ENCODE measurements around the gene OR52H1. TPM values are rescaled to one million over a fixed set of nuclear protein-coding genes. Genes with fewer than 3 reads are reported as not detected.

Gene OR52H1
- total RNA-seq, 4 donors from 2014 or later = 0.54 TPM; not detected in 3

DNA sequence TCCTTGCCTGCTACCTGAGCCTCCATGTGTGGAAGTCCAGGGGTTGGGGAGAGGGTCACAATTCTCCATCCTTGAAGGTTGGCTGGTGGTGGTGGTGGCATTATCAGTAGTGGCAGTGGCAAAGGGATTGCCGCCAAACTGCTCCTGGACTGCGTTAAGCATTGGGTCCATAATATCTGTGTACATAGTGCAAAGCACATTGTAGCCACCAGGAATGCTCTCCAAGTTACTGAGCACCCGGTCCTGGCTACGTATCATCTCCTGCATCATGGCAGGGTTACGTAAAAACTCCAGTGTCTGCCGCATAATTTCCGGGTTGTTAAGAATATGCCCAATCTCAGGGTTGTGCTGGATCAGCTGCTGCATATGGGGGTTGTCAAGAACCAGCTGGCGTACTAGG is 39.7 kb downstream of the OR52H1 start:
- TF ChIP-seq CTCF (IDR thresholded peaks at IDR 0.05) (no peak), POLR2A (IDR thresholded peaks at IDR 0.05) (no peak), POLR2AphosphoS5 (IDR thresholded peaks at IDR 0.05) (no peak), EP300 (IDR thresholded peaks at IDR 0.05) (no peak)
- H3K27ac ChIP-seq = no peak overlapping the region
- H3K9me3 ChIP-seq = no peaks in the 10 kb centered on the region
- no peaks in the 10 kb centered on the region for H3K27me3 ChIP-seq
- WGBS, 2 donors (ENCODE audit: low coverage in 1 of 2) = 90% methylated on average over 2 of the region's 8 CpGs; no CpG with 5 or more reads in 1 of the 2 donors
- H3K36me3 ChIP-seq = no peaks in the 10 kb centered on the region
- ATAC-seq = no peak
- no peak overlapping the region for H3K4me3 ChIP-seq
- no peaks in the 10 kb centered on the region for H3K4me1 ChIP-seq

DNA sequence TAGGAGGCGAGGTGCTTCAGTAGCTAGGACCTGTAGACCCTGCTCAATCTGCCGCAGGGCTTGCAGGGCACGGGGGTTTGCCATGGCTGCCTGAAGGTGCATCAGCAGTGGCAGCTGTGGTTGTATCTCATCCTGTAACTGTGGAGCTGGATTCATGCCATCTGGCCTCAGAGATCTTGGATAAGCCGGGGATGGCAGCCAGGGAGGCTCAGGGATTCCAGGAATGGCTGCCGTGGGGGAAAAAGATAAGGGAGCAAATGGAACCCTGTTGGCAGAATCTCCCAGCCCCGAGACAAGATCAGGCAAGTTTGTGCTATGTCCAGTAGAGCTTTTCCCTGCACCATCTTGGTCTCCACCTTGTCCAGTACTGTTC is 40.4 kb downstream of the OR52H1 start:
- TF ChIP-seq POLR2A (IDR thresholded peaks at IDR 0.05) = no peak
- no peak for TF ChIP-seq EP300 (IDR thresholded peaks at IDR 0.05)
- no peak for TF ChIP-seq POLR2AphosphoS5 (IDR thresholded peaks at IDR 0.05)
- no peak for TF ChIP-seq CTCF (IDR thresholded peaks at IDR 0.05)
- WGBS, 2 donors (ENCODE audit: low coverage in 1 of 2) = 57% methylated on average over 2 of the region's 6 CpGs; no CpG with 5 or more reads in 1 of the 2 donors
- H3K27me3 ChIP-seq = no peaks in the 10 kb centered on the region
- no peak overlapping the region for H3K27ac ChIP-seq
- no peak for ATAC-seq
- H3K9me3 ChIP-seq = no peaks in the 10 kb centered on the region
- no peaks in the 10 kb centered on the region for H3K36me3 ChIP-seq
- H3K4me3 ChIP-seq = no peak overlapping the region
- H3K4me1 ChIP-seq = no peaks in the 10 kb centered on the region

DNA sequence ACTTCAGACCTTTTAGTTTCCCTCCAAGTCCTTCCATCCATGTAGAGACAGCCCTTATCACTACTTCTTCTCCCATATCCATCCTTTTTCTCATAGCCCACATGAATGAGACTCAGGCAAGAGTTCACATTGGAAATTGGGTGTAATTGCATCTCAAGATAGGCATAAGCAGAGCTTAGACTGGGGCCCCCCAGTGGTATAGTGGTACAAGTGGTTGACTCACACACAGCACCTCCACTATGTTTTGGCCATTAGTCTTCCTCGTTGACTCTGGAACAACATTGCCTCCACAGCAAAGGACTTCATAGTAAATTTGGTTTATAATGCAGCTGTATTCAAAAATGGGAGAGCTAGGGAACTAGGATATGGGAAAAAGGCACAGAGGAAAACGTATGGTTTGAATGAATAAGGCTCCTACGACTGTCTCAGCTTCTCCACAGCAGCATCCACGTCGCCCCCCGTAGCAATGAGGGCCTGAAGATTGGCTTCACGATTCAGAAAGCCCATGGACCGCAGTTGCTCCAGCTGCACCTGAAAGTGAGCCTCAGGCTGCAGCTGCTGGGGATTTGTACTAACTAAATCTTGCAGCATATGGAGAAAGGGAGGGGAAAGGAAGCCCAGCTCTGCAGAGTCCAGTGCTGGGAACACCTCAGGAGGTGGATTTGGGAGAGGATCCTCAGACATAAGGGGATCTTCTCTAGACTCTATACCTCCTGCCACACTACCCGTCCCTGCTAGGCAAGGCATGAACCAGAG is 41.0 kb downstream of the OR52H1 start:
- WGBS, 2 donors (ENCODE audit: low coverage in 1 of 2) = 63 to 85% methylated on average over 3 to 4 of the region's 9 CpGs
- H3K4me3 ChIP-seq = no peak overlapping the region
- no peaks in the 10 kb centered on the region for H3K9me3 ChIP-seq
- H3K4me1 ChIP-seq = no peaks in the 10 kb centered on the region
- H3K27me3 ChIP-seq = no peaks in the 10 kb centered on the region
- ATAC-seq = no peak
- no peak overlapping the region for H3K27ac ChIP-seq
- TF ChIP-seq POLR2A (IDR thresholded peaks at IDR 0.05) (no peak), POLR2AphosphoS5 (IDR thresholded peaks at IDR 0.05) (no peak), EP300 (IDR thresholded peaks at IDR 0.05) (no peak), CTCF (IDR thresholded peaks at IDR 0.05) (no peak)
- no peaks in the 10 kb centered on the region for H3K36me3 ChIP-seq

DNA sequence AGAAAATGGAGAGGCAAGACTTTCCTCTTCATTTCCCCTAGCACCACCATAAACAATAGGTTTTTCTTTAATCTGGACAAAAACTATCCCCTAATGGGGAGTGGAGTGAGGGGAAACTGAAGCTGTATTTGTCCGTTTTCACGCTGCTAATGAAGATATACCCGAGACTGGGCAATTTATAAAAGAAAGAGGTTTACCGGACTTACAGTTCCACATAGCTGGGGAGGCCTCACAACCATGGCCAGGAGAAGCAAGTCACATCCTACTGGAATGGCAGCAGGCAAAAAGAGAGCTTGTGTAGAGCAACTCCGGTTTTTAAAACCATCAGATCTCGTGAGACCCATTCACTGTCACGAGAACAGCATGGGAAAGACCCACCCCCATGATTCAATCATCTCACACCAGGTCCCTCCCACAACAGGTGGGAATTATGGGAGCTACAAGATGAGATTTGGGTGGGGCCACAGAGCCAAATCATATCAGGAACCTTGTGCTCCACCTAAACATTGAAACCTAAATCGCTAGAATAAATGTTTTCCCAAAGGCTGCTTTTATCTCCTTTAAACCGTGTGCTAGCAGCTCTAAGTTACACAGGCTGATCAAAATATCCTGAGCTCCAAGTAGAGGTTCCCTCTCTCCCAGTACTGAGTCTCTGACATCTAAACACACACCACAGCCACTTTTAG is 42.8 kb downstream of the OR52H1 start:
- no peak for ATAC-seq
- TF ChIP-seq POLR2A (IDR thresholded peaks at IDR 0.05) (no peak), POLR2AphosphoS5 (IDR thresholded peaks at IDR 0.05) (no peak), EP300 (IDR thresholded peaks at IDR 0.05) (no peak), CTCF (IDR thresholded peaks at IDR 0.05) (no peak)
- no peaks in the 10 kb centered on the region for H3K4me1 ChIP-seq
- WGBS, 2 donors (ENCODE audit: low coverage in 1 of 2) = 83 to 87% methylated on average over 6 to 9 of the region's 9 CpGs
- no peaks in the 10 kb centered on the region for H3K36me3 ChIP-seq
- H3K27me3 ChIP-seq = no peaks in the 10 kb centered on the region
- H3K9me3 ChIP-seq = no peaks in the 10 kb centered on the region
- no peak overlapping the region for H3K27ac ChIP-seq
- no peak overlapping the region for H3K4me3 ChIP-seq
